HepG2 (cell line): ENCODE results near the gene ZNF101. TPM values are rescaled to one million over a fixed set of nuclear protein-coding genes. Genes with fewer than 3 reads are reported as not detected.

Source experiments
- BCL6 ChIP-seq: IDR thresholded peaks from 2 replicates; pipeline ENCODE4 v1.6.1; 2016; ENCODE audit warnings: missing genetic modification reagents, missing compliant biosample characterization
- CBX1 ChIP-seq: IDR thresholded peaks from one replicate; pipeline ENCODE4 v1.6.1; 2016; ENCODE audit warnings: antibody characterized with exemption, low read depth
- FOXK2 ChIP-seq: fragments of 450-650 bp; IDR thresholded peaks from 2 replicates; pipeline ENCODE4 v1.6.1; 2016
- FOXO1 ChIP-seq: sonication (generic); formaldehyde crosslinking; IDR thresholded peaks from 2 replicates; pipeline ENCODE4 v1.4.0; 2020; ENCODE audit warnings: missing genetic modification reagents
- HNRNPUL1 ChIP-seq: fragments of 200-400 bp; formaldehyde crosslinking; IDR thresholded peaks from 2 replicates; pipeline ENCODE4 v1.6.1; 2017; ENCODE audit warnings: low read depth, mild to moderate bottlenecking, low read length, moderate library complexity
- HOXA5 ChIP-seq: sonication (generic); formaldehyde crosslinking; IDR thresholded peaks from 2 replicates; pipeline ENCODE4 v1.4.0; 2020; ENCODE audit warnings: missing genetic modification reagents
- MIXL1 ChIP-seq: IDR thresholded peaks from 2 replicates; pipeline ENCODE4 v1.6.1; 2016
- MYC ChIP-seq: sonication (generic); formaldehyde crosslinking; IDR thresholded peaks from 2 replicates; pipeline ENCODE4 v1.9.0; 2021; ENCODE audit warnings: missing genetic modification reagents, borderline replicate concordance
- MZF1 ChIP-seq: sonication (generic); formaldehyde crosslinking; IDR thresholded peaks from 2 replicates; pipeline ENCODE4 v1.8.1; 2023; ENCODE audit warnings: mild to moderate bottlenecking, missing genetic modification reagents, borderline replicate concordance
- NFIB ChIP-seq: sonication (generic); formaldehyde crosslinking; IDR thresholded peaks from 2 replicates; pipeline ENCODE4 v1.9.0; 2021; ENCODE audit warnings: missing genetic modification reagents, mild to moderate bottlenecking, borderline replicate concordance
- NPAS2 ChIP-seq: sonication (generic); formaldehyde crosslinking; IDR thresholded peaks from 2 replicates; pipeline ENCODE4 v1.8.0; 2022; ENCODE audit warnings: mild to moderate bottlenecking, missing genetic modification reagents, borderline replicate concordance
- RFX1 ChIP-seq: fragments of 450-650 bp; IDR thresholded peaks from 2 replicates; pipeline ENCODE4 v1.6.1; 2017
- SALL1 ChIP-seq: sonication (generic); formaldehyde crosslinking; IDR thresholded peaks from 2 replicates; pipeline ENCODE4 v1.8.0; 2022; ENCODE audit warnings: mild to moderate bottlenecking, missing genetic modification reagents
- SIN3B ChIP-seq: fragments of 150-350 bp; IDR thresholded peaks from 2 replicates; pipeline ENCODE4 v1.6.1; 2014; ENCODE audit warnings: low read length
- SRSF4 ChIP-seq: fragments of 200-400 bp; formaldehyde crosslinking; IDR thresholded peaks from one replicate; pipeline ENCODE4 v1.6.1; 2018; ENCODE audit warnings: mild to moderate bottlenecking, low read depth, low read length, moderate library complexity; ENCODE audit not compliant: poor library complexity, severe bottlenecking
- ZNF44 ChIP-seq: sonication (generic); formaldehyde crosslinking; IDR thresholded peaks from 2 replicates; pipeline ENCODE4 v1.5.1; 2020; ENCODE audit warnings: mild to moderate bottlenecking, missing genetic modification reagents
- ZNF512 ChIP-seq: sonication (generic); formaldehyde crosslinking; IDR thresholded peaks from 2 replicates; pipeline ENCODE4 v1.4.0; 2020; ENCODE audit warnings: mild to moderate bottlenecking, missing genetic modification reagents
- ZNF777 ChIP-seq: sonication (generic); formaldehyde crosslinking; IDR thresholded peaks from 2 replicates; pipeline ENCODE4 v1.4.0; 2020; ENCODE audit warnings: missing genetic modification reagents
- ZNF790 ChIP-seq: sonication (generic); formaldehyde crosslinking; IDR thresholded peaks from 2 replicates; pipeline ENCODE4 v1.8.0; 2022; ENCODE audit warnings: missing genetic modification reagents, mild to moderate bottlenecking, borderline replicate concordance
- ZSCAN25 ChIP-seq: sonication (generic); formaldehyde crosslinking; IDR thresholded peaks from 2 replicates; pipeline ENCODE4 v1.8.0; 2022; ENCODE audit warnings: mild to moderate bottlenecking, missing genetic modification reagents
- polyA plus RNA-seq, 8 experiments: library from polyadenylated mRNA; depleted of rRNA in 3 of 8; stranded (reverse) in 7 of 8; unstranded in 1 of 8; fragments of >200 nt; fragmentation: Illumina TruSeq in 4 of 8; extraction: Trizol in 4 of 8; gene quantifications; 2 replicates each; pipeline versions ENCODE4 v1.2.1 to v1.2.3, GENCODE V29; 2011 to 2016; ENCODE audit warnings: low read depth in 4 of 8, missing spikeins in 1 of 8, mixed read lengths in 1 of 8; ENCODE audit not compliant: insufficient read depth in 1 of 8
- total RNA-seq, 5 experiments: library from RNA; depleted of rRNA; stranded (reverse); fragments of >200 nt; fragmentation: Illumina TruSeq; extraction: Trizol; gene quantifications; 2 replicates each; pipeline ENCODE4 v1.2.3, GENCODE V29; 2016; ENCODE audit warnings: low read depth in 1 of 5
- TF ChIP-seq, protein P1 (sequence below): sonication (generic); formaldehyde crosslinking; IDR thresholded peaks from 2 replicates; pipeline ENCODE4 v1.5.1; 2020; ENCODE audit warnings: mild to moderate bottlenecking, missing genetic modification reagents, borderline replicate concordance
- TF ChIP-seq, protein P2 (sequence below): sonication (generic); formaldehyde crosslinking; IDR thresholded peaks from 2 replicates; pipeline ENCODE4 v1.4.0; 2020; ENCODE audit warnings: mild to moderate bottlenecking, missing genetic modification reagents

The ZNF101 gene
- total and polyA plus RNA-seq, 2 of the 13 experiments (the other 11 are each of a cell fraction or from before 2014, with no cell fraction given), result 12.9 to 28.9 TPM

- TF ChIP-seq HNRNPUL1, result no peak
- TF ChIP-seq ZNF44 (CRISPR knock-in tag), result peak; percentile 64; the same call in 1 of the 2 replicates
- peak; percentile 69 for TF ChIP-seq ZNF777 (CRISPR knock-in tag)
- TF ChIP-seq ZNF512 (CRISPR knock-in tag), result no peak
- peak; percentile 19; the same call in 1 of the 2 replicates for TF ChIP-seq SIN3B
- peak; percentile 10; the same call in 1 of the 2 replicates for TF ChIP-seq MIXL1 (CRISPR knock-in tag)
- no peak for TF ChIP-seq SRSF4
- TF ChIP-seq FOXK2, result no peak
- no peak for TF ChIP-seq NFIB (CRISPR knock-in tag)
- 0 out of 2 replicates have a peak, but pooled peaks have one; percentile 35 for TF ChIP-seq ZNF790 (CRISPR knock-in tag)
- TF ChIP-seq, protein P1, sequence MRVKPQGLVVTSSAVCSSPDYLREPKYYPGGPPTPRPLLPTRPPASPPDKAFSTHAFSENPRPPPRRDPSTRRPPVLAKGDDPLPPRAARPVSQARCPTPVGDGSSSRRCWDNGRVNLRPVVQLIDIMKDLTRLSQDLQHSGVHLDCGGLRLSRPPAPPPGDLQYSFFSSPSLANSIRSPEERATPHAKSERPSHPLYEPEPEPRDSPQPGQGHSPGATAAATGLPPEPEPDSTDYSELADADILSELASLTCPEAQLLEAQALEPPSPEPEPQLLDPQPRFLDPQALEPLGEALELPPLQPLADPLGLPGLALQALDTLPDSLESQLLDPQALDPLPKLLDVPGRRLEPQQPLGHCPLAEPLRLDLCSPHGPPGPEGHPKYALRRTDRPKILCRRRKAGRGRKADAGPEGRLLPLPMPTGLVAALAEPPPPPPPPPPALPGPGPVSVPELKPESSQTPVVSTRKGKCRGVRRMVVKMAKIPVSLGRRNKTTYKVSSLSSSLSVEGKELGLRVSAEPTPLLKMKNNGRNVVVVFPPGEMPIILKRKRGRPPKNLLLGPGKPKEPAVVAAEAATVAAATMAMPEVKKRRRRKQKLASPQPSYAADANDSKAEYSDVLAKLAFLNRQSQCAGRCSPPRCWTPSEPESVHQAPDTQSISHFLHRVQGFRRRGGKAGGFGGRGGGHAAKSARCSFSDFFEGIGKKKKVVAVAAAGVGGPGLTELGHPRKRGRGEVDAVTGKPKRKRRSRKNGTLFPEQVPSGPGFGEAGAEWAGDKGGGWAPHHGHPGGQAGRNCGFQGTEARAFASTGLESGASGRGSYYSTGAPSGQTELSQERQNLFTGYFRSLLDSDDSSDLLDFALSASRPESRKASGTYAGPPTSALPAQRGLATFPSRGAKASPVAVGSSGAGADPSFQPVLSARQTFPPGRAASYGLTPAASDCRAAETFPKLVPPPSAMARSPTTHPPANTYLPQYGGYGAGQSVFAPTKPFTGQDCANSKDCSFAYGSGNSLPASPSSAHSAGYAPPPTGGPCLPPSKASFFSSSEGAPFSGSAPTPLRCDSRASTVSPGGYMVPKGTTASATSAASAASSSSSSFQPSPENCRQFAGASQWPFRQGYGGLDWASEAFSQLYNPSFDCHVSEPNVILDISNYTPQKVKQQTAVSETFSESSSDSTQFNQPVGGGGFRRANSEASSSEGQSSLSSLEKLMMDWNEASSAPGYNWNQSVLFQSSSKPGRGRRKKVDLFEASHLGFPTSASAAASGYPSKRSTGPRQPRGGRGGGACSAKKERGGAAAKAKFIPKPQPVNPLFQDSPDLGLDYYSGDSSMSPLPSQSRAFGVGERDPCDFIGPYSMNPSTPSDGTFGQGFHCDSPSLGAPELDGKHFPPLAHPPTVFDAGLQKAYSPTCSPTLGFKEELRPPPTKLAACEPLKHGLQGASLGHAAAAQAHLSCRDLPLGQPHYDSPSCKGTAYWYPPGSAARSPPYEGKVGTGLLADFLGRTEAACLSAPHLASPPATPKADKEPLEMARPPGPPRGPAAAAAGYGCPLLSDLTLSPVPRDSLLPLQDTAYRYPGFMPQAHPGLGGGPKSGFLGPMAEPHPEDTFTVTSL (CRISPR knock-in tag), result no peak
- TF ChIP-seq, protein P2, sequence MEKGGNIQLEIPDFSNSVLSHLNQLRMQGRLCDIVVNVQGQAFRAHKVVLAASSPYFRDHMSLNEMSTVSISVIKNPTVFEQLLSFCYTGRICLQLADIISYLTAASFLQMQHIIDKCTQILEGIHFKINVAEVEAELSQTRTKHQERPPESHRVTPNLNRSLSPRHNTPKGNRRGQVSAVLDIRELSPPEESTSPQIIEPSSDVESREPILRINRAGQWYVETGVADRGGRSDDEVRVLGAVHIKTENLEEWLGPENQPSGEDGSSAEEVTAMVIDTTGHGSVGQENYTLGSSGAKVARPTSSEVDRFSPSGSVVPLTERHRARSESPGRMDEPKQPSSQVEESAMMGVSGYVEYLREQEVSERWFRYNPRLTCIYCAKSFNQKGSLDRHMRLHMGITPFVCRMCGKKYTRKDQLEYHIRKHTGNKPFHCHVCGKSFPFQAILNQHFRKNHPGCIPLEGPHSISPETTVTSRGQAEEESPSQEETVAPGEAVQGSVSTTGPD (CRISPR knock-in tag), result no peak
- peak; percentile 79 for TF ChIP-seq HOXA5
- TF ChIP-seq RFX1, result no peak
- no peak for TF ChIP-seq NPAS2
- TF ChIP-seq SALL1, result peak; percentile 84
- TF ChIP-seq BCL6 (CRISPR knock-in tag), result no peak
- TF ChIP-seq MYC (CRISPR knock-in tag), result peak; percentile 36; the same call in 1 of the 2 replicates
- 0 out of 2 replicates have a peak, but pooled peaks have one; percentile 32 for TF ChIP-seq ZSCAN25
- TF ChIP-seq MZF1 (CRISPR knock-in tag), result no peak
- no peak for TF ChIP-seq CBX1
- no peak; the same call in 1 of the 2 replicates for TF ChIP-seq FOXO1 (CRISPR knock-in tag)
These were observed 64.2 kb downstream of the ZNF101 start, which contains the start of gene ZNF14 (continued) for GRCh38 chr19:19732579-19733501.
